Measurements from ENCODE around the gene SEZ6L.

DNA sequence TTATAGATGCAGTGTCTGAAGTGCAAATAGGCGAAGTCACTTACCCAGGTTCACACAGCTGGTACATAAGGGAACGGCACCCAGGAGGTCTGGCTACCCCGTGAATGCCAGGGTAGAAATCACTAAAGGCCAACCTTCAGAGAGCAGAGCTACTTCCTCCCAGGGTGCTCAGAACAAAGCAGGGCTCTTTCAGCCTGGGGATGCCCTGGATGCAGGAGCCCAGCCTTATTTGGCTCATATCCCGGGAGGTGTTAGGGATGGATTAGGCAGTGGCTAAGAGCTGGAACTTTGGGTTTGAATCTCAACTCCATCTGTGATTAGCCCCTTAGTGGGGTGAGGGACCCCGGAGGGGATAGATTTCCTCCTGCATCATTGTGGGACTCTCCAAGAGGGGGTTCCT lies 226.7 kb downstream of the SEZ6L start:
- TF ChIP-seq CTCF (IDR thresholded peaks at IDR 0.05; ENCODE audit: low read depth, low read length, poor library complexity, severe bottlenecking) (no peak), EZH2phosphoT487 (IDR thresholded peaks at IDR 0.05; ENCODE audit: borderline replicate concordance, low read length) (no peak)
